ENCODE data around the gene SEC24D.

The SEC24D gene

DNA sequence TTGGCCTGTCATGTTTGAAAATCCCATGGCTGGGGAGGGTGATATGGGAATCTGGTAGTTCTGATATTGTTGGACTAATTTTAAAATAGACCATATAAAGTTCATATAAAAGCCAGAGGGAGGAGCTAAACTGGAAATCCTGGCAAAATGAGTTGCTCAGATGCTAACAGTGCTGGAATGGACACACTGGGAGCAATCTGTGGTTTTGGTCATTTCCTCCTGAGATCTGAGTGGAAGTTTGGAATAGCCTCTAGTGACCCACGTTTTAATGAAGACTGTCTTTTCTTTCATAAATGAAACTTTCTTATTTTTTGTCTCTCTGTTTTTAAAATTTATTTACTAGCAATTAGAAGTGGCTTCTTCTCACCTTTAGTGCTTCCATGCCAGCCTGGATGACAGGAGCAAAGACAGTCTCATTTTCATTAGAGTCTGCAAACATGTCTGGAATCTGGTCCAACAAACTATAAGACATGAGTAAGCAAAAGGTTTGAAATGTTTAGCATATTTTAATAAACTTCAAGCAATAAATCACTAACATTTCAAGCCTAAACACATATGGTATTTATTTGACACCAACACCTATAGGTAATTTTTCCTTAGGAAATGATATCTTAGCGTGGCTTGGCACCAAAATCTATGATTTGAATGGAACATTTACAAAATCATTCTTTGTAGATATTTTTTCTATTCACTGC lies 84.2 kb downstream of the SEC24D start:
- no peak for DNase-seq (ENCODE audit: low spot score)

DNA sequence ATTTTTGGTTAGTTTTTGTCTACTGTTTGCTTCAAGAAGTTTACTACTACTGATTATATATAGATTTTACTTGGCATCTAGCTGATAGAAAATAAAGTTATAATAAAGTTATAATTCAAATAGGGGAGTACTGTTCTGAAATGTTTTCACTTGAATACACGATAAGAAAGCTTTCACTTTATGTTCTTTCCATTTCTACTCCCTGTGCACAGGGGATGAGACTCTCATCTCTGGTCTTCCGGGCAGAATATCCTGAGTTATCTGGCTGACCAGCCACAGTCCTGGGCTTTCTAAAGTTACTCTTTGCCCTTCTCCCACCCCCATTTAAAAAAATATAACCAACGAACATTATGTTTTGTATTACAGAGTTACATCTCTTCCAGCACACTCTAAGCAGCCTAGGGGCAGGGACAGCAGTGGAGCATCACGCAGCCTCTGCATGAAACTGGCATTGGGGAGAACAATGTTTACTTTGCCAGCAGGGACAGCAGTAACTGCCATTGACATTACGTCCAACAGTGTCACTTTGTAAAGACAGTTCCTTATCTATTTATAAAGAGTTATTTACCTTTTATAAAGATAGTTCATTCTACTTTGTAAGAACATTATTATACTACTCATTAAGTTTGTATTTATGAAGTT lies 86.5 kb downstream of the SEC24D start:
- DNase-seq (ENCODE audit: low spot score), result no peak

DNA sequence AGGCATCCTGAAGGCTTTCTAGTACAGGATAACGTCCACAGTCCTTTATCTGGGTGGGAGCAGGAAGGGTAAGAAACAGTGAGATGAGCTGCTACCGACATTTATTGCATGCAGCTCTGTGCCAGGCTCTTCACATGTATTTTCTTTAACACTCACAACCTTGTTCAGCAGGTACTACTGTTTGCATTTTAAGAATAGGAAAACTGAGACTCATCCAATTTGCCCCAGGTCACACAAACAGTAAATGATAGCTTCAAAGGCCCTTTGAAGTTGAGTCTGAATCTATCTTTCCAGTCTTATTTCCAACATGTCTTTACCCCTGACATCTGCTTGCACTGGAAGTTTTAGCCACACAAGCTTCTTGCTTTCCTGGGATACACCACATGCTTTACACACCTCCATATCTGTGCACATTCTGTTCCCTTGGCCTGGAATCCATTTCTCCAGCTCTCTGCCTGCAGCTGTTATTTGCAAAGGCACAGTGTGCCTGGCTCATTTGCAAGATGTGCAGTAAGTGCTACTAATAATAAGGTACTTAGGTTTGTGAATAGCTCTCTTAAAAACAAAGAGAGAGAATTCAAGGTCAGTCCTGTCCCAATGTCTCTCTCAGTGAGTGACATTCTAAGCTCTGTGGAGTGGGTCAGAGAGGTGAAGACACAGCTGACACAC lies 89.5 kb downstream of the SEC24D start:
- no peak for DNase-seq (ENCODE audit: low spot score)

DNA sequence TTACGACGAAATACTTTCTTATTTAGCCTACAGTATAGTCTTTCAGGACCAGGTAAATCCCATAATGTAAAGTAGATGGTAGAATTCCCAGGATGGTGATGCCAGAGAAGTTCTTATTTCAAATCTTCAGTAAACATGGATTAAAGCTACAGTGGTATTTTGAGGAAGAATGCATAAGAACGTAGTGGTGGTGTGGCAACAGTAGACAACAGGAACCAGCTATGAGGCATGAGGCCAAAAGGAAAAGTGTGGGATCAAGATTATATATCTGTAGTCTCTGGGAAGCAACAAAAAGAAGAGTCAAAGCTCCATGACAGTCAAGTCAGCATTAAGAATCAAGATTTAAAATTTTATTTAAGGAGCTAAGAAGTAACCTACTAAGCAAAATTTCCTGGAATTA lies 90.6 kb downstream of the SEC24D start:
- no peak for DNase-seq (ENCODE audit: low spot score)

DNA sequence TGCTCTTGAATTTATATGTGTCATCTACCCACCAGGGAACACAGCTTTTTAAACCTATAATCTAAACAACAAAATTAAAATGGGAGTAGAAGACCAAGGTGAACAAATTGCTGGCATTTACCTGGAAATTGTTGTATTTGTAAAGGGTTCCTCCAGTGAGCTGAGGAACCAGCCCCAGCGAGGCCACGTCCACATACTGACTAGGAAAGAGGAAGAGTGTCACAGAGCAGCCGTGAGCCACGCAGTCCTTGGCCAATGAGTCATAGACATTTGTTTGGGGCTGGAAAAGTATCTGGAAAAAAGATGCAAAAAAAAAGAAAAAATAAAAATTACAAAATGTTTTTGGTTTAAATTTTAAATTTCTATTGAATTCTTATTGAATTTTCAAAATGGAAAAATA lies 92.1 kb downstream of the SEC24D start:
- DNase-seq (ENCODE audit: low spot score), result no peak

DNA sequence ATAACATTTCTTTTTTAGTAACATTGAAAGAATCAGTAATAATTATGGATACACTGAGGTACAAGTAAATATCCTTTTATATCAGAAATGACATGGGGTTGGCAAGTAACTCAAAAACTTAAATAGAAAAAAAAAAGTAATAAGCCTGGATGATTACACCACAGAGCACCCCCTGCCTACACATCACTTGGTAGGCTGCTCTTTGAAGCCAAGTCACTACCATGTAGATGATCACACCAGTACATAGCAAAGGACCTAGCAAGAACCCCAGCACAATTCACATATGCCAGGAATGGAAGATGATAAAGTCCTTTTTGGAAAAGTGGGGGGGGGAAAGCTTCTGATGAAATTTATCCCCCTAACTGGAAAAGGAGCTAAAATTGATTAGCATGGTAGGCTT lies 93.9 kb downstream of the SEC24D start:
- DNase-seq (ENCODE audit: low spot score), result no peak

DNA sequence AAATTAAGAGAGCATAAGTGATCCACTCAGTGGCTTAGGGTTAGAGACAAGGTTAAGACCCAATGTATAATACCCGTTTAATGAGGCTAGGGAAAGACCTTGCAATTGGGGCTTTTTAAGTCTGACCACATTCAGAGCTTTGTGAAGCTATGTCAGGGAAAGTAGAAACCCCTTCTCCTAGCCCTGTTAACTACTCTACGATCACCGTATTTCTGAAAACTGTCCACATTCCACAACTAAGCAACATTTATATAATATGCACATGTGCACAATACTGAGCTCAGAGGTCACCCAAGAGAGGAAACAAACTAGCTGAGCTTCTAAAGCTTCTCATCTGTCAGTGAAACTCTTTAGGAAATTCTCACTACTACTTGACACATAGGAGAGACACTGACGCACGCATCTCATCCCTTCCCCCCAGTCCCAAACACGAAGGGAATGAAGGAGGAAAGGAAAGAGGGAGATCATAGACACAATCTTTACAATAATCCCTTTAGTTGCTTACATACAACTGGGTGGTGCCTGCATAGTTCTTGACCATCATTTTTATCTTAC lies 94.5 kb downstream of the SEC24D start:
- no peak for DNase-seq (ENCODE audit: low spot score)

DNA sequence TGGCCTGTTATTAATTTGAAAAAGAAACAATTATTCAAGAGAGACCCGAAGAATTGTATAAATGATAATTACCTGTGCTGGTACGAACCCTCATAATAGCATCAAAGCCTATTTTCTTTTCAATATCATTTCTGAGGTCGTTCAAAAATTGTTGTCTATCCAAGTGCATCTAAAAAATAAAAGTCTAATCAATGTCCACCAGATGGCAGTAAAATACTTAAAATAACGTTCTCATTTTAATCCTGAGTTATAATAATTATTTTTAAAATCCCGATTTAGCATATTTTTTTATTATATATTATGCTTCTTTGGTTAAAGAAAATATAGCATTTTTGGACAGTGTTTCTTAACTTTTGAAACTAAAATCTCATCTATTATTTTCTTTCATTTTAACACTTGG lies 95.1 kb downstream of the SEC24D start:
- DNase-seq (ENCODE audit: low spot score), result peak; percentile 44

DNA sequence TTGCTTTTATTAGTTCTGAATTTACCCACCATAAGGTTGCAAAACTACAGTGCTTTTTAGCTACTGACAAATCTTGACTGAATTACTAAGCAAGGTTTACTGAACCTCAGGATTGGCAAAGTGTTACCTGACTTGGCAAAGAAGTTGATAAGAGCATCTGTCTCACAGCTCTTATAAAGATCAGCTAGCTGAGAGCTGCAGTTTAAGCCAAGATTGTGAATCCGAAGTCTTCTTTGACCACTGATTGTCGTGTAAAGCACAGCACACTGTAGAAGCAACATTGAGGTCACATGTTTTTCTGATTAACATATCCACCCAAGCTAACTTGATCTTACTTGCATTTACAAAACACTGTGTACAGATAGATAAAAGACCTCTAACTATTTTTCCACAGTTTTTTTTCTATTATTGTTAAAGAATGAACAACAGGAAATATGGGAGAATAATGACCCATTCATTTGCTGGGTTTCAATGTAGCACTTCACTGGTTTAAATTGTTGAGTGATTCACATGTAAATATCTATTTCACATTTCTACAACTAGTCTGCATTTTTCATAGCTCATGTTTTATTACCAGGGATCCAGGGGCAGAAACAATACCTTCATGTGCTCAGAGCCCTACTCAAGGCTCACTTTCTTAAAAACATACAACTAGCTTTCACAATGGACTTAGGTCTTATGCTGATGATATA lies 96.8 kb downstream of the SEC24D start:
- peak; percentile 39 for DNase-seq (ENCODE audit: low spot score)

DNA sequence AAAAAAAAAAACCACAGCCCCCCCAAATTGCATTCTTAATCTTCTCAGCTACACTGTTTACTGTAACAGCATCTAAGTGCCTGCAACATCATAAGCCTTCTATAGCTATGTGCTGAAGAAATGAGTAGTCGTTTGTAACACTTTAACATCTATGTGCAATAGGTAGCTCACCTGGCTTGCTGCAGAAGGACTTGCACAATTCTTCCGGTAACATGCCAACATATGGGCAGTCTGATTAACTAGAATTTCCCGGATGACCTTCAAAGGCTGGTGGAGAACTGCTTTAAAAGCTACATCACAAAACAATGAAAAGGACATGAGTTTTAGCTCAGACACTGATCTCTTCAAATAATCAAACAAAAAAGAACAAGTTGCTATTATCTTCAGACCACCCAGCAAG lies 97.8 kb downstream of the SEC24D start:
- DNase-seq (ENCODE audit: low spot score), result no peak

DNA sequence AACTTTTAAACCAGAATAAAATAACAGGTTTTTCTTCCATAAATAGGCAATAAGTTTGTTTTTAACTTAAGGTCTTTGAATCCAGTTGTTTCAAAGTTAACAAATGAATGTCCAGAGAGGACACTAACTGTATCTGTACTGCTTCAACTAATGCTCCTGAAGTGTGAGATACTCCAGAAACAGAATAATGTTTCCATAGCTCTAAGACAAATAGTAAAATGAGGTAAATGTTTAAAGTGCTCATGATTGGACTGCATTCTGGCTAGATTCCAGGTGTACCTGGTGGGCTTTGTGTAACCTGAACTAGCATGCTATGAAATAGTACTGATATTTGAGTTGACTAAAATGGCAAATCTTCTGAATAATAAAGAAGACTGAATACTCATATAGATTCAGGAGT lies 99.0 kb downstream of the SEC24D start:
- no peak for DNase-seq (ENCODE audit: low spot score)

DNA sequence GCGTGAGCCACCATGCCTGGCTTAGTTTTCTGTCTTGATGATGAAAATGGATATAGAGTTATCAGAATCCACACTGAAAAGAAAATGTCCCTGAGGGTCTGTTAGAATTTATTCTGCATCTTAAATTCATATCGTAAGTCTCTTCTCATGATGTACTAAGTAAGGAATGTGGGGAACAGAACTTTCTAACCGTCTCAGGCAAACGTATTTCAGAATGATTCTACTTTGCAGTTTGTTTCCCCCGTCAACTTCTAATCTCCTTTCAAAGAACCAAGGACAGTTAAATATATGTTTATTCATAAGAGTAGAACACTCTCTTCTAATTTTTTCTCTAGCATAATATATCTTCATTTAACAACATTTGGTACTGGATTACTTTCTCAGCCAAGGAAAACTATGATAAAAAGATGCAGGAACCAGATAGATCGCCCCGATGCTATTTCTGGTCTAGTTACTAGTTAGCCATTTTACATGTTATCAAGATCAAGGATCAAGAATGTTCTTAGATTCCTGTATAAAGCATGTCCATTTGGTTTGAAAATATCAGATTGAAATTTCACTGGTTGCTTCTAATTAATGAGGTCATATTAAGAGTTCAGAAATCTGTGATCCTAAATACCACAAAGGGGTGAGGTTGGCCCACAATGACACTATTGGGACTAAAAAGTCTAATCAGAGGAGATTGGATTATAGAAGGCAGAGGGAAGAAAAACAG lies 101.3 kb downstream of the SEC24D start:
- DNase-seq (ENCODE audit: low spot score), result no peak

DNA sequence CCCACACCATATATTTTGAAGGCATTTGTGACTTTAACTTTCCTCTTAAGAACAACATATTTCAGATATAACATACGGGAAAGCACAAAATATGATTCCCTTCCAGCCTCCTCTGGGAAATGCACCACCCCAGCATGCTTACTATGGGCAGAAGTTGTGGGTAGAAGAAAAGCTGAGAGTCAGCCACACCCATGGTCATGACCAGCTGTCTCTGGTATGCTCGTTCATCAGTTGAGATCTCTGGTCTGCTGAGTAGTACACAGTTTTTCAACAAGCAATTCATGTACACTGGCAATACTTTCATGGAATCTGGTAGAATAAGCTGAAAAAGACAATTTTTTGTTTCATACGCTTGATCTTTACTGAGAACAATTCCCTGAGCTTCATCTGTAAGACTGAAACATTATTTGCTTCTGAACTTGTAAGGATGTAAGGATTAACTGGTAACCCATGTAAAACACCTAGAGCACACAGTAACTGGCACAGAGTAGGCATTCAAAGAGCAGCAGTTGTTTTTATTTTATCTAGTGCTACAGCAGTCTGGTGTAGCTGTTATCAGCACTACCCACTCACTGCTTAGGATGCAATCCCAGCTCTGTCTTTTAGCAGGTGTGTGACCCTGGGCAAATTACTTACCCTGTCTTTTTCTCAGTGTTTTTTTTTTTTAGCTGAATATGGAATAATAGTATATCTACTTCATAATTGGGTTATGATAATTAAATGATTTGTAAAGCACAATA lies 103.2 kb downstream of the SEC24D start:
- DNase-seq (ENCODE audit: low spot score), result no peak

DNA sequence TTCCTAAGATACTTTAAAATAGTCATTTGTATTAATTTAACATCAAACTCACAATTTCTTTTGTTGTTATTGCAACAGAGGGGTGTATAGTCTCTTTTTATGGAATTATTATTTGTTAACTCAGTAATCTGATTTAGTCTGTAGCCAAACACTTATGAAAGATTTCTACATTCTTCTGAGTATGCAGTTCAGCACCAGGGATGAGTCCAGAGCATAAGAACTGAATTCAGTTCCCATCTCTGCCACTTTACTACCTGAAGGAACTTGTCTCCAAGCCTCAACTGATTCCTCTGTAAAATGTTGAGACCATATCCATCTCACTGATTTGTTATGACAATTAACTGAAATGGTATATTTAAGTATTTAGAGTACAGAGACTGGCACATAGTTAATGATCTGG lies 105.2 kb downstream of the SEC24D start:
- DNase-seq (ENCODE audit: low spot score), result no peak

DNA sequence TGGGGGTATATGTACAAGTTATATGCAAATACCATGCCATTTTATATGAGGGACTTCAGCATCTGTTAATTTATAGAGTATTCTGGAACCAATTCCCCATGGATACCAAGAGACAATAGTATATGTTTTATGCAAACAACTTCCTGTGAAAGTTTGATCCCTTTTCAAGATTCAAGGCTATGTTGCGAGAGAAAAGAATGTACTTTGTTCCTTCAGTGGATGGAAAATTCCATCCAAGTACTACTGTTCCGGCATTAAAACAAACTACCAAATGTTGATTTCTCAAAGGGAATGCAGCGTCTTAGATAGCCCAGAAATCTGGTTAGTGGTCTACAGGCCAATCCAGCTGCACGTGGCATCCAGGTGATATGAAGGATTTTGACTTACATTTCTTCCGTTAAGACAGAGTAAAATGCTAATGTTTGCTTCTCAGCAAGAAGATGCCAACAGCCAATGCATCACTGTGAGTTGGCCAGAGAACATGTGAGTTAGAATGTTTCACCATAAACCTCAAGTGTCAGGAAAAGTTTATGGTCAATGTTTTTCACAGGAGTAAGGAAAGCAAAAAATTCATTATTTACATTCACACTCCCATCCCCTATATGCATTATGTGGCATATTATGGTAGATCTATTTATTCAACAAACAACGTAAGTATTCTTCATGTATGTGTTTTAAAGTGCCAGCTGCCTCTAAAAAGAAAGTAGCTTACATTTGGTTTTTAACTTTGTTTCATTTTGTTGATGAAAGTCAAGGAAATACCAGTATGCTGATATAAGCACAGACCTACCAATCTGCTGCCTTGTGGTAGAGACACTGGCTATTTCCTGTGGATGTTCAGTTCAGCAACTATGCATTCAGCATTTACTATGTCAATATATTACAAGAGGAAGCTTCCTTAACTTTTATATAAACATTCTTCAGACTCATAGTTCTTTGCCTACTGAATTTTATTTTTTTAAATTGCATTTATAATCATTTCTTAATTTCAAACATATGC lies 106.3 kb downstream of the SEC24D start:
- no peak for DNase-seq (ENCODE audit: low spot score)

DNA sequence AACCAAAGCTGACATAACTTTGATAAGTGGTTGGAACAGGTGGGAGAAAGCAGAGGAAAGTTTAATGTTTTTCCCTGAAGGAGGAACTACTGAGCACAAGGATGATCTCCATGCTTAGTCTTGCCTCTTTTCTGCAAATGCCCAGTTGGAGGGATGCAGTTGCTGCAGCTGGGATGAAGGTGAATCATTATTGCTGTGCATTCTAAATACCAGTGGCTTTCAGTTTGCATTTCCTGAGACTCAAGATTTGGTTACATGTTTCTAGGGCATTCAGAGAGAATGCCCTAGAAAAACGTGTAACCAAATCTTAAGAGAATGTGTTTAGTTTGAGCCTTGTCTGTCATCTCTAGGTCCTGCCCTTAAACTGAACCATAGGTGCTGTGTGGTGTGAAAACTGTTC lies 108.6 kb downstream of the SEC24D start:
- DNase-seq (ENCODE audit: low spot score), result no peak

DNA sequence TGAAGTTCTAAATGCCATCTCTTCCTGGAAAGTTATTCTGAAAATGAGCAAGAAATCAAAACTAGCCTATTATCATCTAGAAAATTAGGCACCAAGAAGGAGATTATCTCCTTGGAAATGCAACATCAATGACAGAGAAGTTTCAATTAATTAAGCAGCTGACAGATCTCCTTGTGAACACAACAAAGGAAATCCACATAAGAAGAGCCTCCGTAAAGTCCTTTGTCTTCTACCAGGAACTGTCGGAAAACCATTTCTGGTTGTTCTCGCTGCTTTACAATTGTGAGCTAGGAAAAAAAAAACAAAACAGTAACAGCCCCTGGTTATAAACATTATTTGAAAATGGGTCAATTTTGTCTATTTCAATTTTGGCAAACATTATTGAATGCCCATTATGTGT lies 112.6 kb downstream of the SEC24D start:
- no peak for DNase-seq (ENCODE audit: low spot score)

DNA sequence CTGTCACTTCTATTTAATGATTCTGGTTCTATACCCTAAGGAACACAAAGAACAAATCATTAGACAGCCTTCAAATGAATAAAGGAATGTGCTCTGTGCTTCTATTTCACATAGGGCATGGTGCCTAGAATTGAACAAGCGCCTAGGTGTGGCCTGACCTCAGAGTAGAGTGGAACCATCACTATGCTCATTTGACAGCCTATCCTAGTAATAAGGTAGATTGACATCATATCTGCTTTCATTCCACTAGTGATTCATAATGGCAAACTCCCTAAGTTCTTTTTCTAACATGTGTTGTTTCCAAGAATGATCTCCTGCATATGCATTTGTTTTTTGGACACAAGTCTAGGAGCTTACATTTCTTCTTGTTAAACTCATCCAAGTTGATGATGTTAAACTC lies 114.2 kb downstream of the SEC24D start:
- no peak for DNase-seq (ENCODE audit: low spot score)

DNA sequence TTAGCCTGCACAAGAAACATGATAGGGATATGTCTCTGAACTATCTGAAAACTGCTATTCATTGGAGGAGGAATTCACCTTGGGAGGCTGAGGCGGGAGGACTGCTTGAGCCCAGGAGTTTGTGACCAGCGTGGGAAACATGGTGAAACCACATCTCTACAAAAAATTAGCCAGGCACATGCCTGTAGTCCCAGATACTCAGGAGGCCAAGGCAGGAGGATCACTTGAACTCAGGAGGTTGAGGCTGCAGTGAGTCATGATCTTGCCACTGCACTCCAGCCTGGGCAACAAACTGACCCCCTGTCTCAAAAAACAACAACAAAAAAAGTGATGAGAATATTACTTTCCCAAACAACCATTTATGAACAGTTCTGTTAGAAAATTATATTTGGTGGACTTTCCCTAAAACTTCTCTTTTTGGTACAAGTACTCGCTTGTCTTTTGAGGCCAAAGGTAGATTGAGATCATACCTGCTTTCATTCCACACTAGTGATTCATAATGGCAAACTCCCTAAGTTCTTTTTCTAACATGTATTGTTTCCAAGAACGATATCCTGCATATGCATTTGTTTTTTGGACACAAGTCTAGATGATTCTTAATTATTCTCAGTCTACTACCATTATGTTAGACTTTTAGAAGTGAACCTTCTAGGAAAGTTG lies 117.3 kb downstream of the SEC24D start:
- DNase-seq (ENCODE audit: low spot score), result no peak

Data from COLO829 (cell line).